ENCODE data around the gene ZNF827.

Gene ZNF827

DNA sequence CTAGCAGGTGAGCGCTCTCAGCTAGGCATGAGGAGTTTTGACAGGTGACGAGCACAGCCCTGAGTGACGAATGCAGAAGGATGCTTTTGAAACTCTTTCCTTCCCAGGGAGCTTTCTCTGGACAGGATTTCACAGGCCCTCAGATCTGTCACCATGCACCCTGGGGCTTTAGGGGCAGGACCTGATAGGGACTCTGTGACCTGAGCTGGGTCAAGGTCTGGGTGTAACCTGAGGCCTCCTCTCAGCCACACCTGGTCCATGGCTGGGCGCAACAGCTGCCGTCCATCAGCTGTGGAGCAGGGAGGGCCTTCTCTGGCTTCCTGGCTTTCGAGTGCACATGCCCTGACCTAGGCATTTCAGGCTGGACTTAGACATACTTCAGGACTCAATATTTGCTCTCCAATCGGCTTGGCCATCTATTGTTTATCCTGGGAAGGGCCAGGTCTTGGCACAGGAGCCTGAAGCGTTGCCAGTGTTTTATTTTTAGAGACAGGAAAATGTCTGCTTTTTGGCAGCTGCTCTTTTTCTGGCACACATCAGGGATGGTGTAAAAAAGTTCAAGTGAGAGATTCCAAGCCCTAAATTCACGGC lies 202.3 kb downstream of the ZNF827 start:
- DNase-seq, result no peak

DNA sequence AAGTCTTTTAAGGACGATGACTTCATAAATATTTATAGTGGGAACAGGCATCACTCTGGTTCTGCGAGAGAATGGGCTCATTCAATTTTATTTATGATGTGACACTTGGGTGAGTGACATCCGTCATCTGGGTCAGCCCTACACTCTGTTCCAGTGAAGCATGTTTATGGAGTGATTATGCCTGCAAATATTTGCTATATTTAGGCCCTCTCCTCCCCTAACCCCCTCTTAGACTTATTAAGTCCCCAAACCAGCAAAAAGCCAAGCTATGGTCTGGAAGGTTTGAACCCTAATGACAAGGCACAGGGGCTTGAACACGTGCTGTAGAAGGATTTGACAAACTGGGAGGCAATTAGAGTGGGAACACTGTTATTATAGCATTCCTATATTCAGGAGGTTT lies 202.8 kb downstream of the ZNF827 start:
- DNase-seq, result no peak

GRCh38 chr4:145735347-145735675 lies 203.3 kb downstream of the ZNF827 start:
- no peak for DNase-seq

DNA sequence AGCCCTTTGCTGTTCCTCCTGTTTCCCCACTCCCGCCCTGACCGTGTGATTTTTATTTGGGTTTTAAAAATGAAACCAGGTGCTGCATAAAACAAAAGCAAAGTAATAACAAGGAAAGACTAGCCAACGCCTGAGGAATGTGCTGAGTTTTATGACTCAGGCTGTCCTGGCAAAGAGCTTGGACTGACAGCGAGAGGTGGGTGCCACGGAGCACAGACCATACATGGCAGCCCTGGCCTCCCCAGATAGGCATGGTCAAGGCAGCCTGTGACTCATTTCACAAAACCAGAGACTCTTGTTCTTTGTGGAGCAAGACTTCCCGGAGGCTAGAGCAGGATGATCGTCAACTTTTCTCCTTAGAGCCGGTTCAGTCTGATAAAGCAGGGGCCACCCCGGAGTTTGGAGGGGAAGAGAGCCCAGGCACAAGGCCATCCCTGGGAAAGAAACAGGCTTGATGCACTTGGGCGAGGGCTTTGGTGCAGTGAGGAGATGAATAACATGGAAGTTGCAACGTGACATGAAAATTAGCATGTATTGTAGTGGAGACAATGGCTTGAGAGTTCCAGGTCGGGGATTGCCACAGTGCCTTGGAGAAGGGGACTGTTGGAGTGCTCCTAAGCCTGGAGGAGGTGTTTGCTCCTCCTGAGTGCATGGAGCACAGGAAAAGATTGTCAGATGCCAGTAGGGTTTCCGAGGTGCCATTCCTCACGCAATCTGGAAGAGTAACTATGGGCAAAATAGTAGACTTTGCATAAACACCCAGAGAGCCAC lies 203.9 kb downstream of the ZNF827 start:
- no peak for DNase-seq

DNA sequence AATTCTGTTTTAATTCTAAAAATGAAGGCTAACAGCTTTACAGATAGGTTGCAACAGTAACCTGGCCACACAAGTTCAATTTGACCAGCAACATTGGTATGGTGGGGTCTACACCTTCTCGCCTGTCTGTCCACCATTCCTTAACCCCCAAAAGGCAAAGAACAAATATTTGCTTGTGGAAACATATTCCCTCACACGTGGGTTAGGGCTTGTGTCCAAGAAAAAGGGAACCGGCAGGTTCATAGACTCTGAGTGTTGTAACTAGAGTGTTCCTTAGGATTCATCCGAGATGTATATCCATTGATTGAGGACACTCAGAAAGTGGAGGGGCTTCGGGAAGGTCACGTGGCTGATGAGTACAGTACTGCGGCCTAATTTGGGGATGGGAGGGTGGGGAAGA lies 204.6 kb downstream of the ZNF827 start:
- no peak for DNase-seq

GRCh38 chr4:145732895-145733880 lies 205.4 kb downstream of the ZNF827 start:
- DNase-seq, result peak; percentile 43 to 75

- DNase-seq, result no peak
Observed at GRCh38 chr4:145732001-145732815, 206.4 kb downstream of the ZNF827 start.

DNA sequence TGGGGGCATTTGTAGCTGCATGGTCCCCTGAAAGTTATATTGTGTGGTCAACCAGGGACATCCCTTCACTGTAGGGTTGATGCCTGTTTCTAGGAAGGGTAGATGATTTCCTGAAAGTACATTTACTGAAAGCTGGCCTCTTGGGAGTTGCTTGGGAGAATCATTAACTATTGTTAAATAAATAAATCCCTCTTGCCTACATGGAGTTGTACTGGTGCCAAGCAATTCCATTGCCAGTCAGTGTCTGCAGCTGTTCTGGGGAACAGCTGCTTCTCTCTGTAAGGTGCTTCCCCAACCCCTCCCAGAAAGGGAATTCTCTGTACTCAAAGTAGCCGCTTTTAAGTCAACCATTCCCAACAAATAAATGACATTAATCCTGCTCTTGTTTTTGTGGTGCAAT lies 207.6 kb downstream of the ZNF827 start:
- no peak for DNase-seq

GRCh38 chr4:145730026-145730425 lies 208.6 kb downstream of the ZNF827 start:
- no peak for DNase-seq

GRCh38 chr4:145723336-145723735 lies 215.3 kb downstream of the ZNF827 start:
- DNase-seq, result no peak

GRCh38 chr4:145722561-145722960 lies 216.1 kb downstream of the ZNF827 start:
- no peak for DNase-seq

DNA sequence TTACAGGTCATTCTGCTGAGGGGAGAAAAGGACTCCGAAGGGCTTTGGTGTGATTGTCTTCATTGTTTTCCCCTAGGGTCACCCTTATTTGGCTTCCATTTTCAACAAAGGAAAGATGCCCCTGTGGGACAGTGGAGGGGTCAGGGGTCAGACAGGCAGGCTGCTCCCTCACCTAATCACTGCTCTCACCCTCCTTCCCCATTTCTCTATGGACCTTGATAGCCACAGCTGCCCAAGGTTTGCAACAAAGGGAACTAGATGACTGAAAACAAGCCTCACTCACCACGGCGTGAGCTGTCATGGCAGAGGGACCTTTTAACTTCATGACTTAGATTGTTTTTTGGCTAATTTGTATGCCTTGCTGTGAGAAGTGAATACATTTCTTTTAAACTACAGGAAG lies 218.0 kb downstream of the ZNF827 start:
- DNase-seq, result no peak

GRCh38 chr4:145719752-145720624 lies 218.6 kb downstream of the ZNF827 start:
- DNase-seq, result no peak

DNA sequence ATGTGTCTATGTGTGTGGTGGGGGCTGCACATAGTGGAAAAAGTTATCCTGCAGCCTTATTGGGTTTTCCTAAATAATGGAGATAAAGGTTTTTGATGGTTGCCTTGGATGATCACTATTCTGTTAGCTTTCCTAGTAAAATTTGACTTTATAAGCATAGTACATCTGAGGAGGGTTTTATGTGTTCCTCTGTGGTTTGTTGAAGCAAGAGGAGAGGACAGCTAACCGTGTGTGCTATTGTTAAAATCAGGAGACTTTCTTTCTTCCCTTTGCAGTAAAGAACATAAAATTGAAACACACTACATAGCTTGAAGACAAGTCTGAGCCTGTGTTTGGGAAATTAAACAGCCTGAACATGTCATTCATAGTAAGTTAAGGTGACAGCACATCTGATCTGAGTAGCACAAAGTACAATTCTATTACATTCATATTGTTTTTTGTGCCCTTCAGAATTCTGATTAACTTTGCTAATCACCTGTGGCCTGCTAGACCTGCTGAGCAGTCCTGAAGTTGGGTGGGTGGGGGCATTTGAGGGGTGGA lies 221.9 kb downstream of the ZNF827 start:
- DNase-seq, result no peak

- DNase-seq, result no peak
Observed at GRCh38 chr4:145716200-145716599, 222.4 kb downstream of the ZNF827 start.

- DNase-seq, result no peak
Observed at GRCh38 chr4:145709843-145710242, 228.8 kb downstream of the ZNF827 start.

DNA sequence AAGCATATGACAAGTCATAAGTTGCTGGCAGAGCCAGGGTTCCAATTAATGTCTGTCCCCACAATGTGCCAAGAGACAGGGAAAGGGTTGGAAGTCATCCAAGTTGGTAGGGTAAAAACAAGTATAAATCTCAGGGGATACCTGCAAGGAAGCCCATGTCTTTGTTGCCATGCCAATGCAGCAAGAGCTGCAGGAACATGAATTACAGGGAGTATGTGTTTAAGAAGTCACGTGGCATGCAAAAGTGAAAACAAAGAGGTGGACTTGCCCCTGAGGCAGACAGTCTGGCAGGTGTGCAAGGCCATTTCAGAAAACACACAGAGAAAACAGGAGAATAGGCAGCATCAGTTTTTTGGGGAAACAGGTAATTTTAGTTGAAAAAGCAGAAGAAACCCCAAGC lies 229.3 kb downstream of the ZNF827 start:
- peak in 1 of 2 experiments; percentile 5 for DNase-seq
